Subcutaneous adipose tissue (tissue), 4 donors: ENCODE measurements around the gene COA4. TPM values are rescaled to one million over a fixed set of nuclear protein-coding genes. Genes with fewer than 3 reads are reported as not detected.

Experiments used
- CTCF ChIP-seq: fragments of 450-650 bp; IDR thresholded peaks from one replicate; pipeline ENCODE4 v1.5.1; 2016; ENCODE audit warnings: low read depth, mild to moderate bottlenecking, control low read depth, antibody characterized with exemption, moderate library complexity
- total RNA-seq, 4 donors: library from RNA; depleted of rRNA; stranded (reverse); fragments of >200 nt; gene quantifications; one replicate each; pipeline ENCODE4 v1.1.0, GENCODE V29; 2016

The COA4 gene
- total RNA-seq, 4 donors from 2014 or later: 41.4 to 69.0 (median 53.8) TPM

- TF ChIP-seq CTCF: no peak
Observed at GRCh38 chr11:73866095-73866579, 10.5 kb downstream of the COA4 start.

GRCh38 chr11:73862986-73863385 lies 13.7 kb downstream of the COA4 start:
- TF ChIP-seq CTCF: no peak

- TF ChIP-seq CTCF: no peak
Observed at GRCh38 chr11:73860202-73860601, 16.4 kb downstream of the COA4 start.

GRCh38 chr11:73859671-73860070 lies 17.0 kb downstream of the COA4 start:
- no peak for TF ChIP-seq CTCF

- TF ChIP-seq CTCF: no peak
Observed at GRCh38 chr11:73856031-73856567, 20.5 kb downstream of the COA4 start.

GRCh38 chr11:73854680-73855079 lies 22.0 kb downstream of the COA4 start:
- TF ChIP-seq CTCF: no peak

- TF ChIP-seq CTCF: no peak
Observed at GRCh38 chr11:73852049-73852448, 24.6 kb downstream of the COA4 start.
